H1 (cell line): ENCODE results near the gene AVPR2. TPM values are rescaled to one million over a fixed set of nuclear protein-coding genes. Genes with fewer than 3 reads are reported as not detected.

ENCODE experiments used
- CREB1 ChIP-seq: IDR thresholded peaks from 2 replicates; pipeline ENCODE4 v1.6.1; 2012; ENCODE audit warnings: inconsistent platforms
- JUN ChIP-seq: IDR thresholded peaks from 2 replicates; pipeline ENCODE4 v1.6.1; 2011; ENCODE audit warnings: low read depth, mild to moderate bottlenecking, improper control_type of control experiment, low read length
- PHF8 ChIP-seq: fragments of 200-600 bp; sonication (generic); conservative IDR thresholded peaks from 2 replicates; pipeline ENCODE4 v1.7.1; 2012; ENCODE audit warnings: low read depth, mild to moderate bottlenecking, inconsistent platforms, low read length, moderate library complexity
- TAF1 ChIP-seq: IDR thresholded peaks from 2 replicates; pipeline ENCODE4 v1.6.1; 2011; ENCODE audit warnings: mild to moderate bottlenecking, low read depth, low read length
- TEAD4 ChIP-seq: IDR thresholded peaks from 2 replicates; pipeline ENCODE4 v1.6.1; 2012; ENCODE audit warnings: low read depth, low read length, inconsistent platforms, mixed read lengths
- polyA plus RNA-seq, 7 experiments: library from polyadenylated mRNA; depleted of rRNA in 3 of 7; stranded (reverse) in 5 of 7; unstranded in 2 of 7; fragments of >200 nt in 5 of 7; fragments of 200-250 nt in 2 of 7; gene quantifications; 1 replicate in 5 of 7; 2 replicates in 1 of 7; 4 replicates in 1 of 7; pipeline versions ENCODE4 v1.2.1 to v1.2.3, GENCODE V29; 2011 to 2013; ENCODE audit warnings: missing spikeins in 2 of 7, mixed read lengths in 2 of 7
- total RNA-seq: library from RNA; stranded (reverse); fragmentation: NEBNext Ultra II Directional; extraction: Animal tissue kit (Norgen Biotek cat#: 25700); gene quantifications from 2 replicates; pipeline ENCODE4 v1.2.1, GENCODE V29; 2021

The AVPR2 gene
- total and polyA plus RNA-seq, 2 of the 8 experiments (the other 6 are each of a cell fraction or from before 2014, with no cell fraction given), result 0.09 TPM; not detected in 1

GRCh38 chrX:153897899-153898298, 6.6 kb upstream of the AVPR2 start (continued):
- TF ChIP-seq TEAD4 (no peak), PHF8 (no peak), JUN (no peak), CREB1 (no peak), TAF1 (no peak)
